Measurements from ENCODE around the gene MMP25. TPM values are rescaled to one million over a fixed set of nuclear protein-coding genes. Genes with fewer than 3 reads are reported as not detected.

Gene MMP25, protein sequence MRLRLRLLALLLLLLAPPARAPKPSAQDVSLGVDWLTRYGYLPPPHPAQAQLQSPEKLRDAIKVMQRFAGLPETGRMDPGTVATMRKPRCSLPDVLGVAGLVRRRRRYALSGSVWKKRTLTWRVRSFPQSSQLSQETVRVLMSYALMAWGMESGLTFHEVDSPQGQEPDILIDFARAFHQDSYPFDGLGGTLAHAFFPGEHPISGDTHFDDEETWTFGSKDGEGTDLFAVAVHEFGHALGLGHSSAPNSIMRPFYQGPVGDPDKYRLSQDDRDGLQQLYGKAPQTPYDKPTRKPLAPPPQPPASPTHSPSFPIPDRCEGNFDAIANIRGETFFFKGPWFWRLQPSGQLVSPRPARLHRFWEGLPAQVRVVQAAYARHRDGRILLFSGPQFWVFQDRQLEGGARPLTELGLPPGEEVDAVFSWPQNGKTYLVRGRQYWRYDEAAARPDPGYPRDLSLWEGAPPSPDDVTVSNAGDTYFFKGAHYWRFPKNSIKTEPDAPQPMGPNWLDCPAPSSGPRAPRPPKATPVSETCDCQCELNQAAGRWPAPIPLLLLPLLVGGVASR
- total RNA-seq, result 21.6 TPM
- long read RNA-seq, partial matches to known transcripts, result 0 of 11 reads
- long read RNA-seq, other reads (novel, unspliced or antisense), result 11 of 11 reads

DNA sequence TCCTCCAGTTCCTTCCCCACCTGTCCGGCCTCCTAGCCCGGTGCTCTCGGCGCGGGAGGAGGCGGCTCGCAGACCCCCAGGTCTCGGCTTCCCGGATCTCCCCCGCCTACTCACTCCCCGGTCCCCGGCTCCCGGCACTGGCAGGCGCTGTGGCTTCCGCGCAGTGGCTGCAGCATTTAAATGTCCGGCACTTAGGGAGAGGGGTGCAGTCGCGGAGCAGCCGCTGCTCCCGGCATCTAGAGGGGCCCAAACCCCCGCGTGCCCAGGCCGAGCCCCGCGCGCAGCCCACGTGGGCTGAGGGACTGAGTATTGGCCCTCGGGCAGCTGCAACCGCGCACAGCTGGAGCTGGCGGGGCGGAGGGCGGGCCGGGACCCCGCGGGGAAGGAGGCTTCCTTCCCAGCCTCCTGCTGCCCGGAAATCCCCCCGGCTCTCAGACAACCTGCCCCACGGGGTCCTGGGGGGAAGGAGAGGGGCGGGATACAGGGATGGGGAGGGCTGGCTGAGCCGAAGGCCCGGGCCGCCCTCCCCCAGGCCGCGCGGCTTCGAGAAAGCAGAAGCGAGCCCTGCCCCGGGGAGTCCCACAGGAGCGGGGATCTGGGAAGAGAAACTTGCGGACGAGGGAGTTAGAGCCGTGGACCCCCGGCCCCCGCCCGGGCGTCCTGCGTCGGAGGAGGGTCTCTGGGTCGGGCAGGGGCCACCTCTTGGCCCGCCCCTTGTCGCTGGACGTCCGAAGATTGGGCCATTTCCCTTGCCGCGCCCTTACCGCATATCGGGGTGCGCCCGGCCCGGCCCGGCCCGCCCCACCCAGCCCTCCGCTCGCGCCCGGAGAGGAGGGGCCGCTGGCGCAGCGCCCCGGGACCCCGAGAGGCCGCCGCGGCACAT is at the start of gene MMP25:
TSS of gene MMP25 (plus strand) at position 804 of the 883 bp plus-strand sequence. CDS start 357 bp downstream, outside the sequence.
- no peak for DNase-seq (ENCODE audit: low spot score)

- DNase-seq (ENCODE audit: low spot score), result no peak
These were observed 46.4 kb upstream of the MMP25 start for GRCh38 chr16:2999929-3000328.

GRCh38 chr16:3000540-3000939 is 45.8 kb upstream of the MMP25 start:
- DNase-seq (ENCODE audit: low spot score), result no peak

- no peak for DNase-seq (ENCODE audit: low spot score)
These were observed 45.0 kb upstream of the MMP25 start for GRCh38 chr16:3001316-3001715.

DNA sequence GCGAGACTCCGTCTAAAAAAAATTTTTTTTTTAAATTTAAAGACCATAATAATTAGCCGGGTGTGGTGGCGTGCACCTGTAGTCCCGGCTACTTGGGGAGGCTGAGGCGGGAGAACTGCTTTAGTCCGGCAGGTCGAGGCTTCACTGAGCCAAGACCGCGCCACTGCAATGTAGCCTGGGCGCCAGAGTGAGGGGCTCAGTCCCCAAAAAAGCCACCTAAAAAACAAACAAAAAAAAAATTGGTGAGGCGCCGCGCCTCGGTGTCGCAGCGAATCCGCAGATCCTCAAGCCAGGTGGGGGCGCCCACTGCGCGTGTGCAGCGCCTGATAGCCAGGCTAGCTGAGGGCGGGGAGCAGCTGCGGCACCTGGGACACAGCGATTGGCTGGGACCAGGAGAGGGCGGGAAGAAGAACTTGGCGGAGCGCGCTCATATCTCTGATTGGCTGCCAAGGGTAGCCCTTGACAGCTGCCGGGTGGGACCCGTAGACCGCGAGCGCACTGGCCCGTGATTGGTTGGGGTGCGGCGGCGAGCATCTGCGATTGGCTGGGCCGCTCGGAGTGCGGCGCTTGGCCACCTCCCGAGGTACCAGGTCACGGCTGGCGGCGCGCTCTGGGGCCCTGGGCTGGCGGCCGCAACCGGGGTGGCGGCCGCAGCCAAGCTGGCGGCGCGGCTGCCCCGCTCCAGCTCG is 42.6 kb upstream of the MMP25 start:
- DNase-seq (ENCODE audit: low spot score), result peak; percentile 98

DNA sequence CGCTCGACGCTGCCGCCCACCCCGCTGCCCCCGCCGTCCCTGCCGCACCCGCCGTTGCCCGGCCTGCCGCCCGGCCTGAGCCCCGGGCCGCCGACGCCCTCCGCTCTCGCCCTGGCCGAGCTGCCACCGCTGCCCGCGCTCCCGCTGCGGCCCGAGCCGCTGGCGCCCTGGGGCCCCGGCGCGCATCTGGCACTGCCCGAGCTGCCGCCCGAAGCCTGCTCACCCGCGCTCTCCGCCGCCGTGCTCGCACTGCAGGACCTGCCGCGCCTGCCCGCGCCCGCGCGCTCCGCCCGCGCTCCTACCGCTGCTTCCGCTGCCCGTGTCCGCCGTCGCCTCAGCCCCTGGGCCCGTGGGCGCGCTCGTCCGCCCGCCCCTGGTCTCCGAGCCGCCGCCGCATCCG is 42.0 kb upstream of the MMP25 start:
- no peak for DNase-seq (ENCODE audit: low spot score)

- no peak for DNase-seq (ENCODE audit: low spot score)
These were observed 41.5 kb upstream of the MMP25 start for GRCh38 chr16:3004781-3005284.

DNA sequence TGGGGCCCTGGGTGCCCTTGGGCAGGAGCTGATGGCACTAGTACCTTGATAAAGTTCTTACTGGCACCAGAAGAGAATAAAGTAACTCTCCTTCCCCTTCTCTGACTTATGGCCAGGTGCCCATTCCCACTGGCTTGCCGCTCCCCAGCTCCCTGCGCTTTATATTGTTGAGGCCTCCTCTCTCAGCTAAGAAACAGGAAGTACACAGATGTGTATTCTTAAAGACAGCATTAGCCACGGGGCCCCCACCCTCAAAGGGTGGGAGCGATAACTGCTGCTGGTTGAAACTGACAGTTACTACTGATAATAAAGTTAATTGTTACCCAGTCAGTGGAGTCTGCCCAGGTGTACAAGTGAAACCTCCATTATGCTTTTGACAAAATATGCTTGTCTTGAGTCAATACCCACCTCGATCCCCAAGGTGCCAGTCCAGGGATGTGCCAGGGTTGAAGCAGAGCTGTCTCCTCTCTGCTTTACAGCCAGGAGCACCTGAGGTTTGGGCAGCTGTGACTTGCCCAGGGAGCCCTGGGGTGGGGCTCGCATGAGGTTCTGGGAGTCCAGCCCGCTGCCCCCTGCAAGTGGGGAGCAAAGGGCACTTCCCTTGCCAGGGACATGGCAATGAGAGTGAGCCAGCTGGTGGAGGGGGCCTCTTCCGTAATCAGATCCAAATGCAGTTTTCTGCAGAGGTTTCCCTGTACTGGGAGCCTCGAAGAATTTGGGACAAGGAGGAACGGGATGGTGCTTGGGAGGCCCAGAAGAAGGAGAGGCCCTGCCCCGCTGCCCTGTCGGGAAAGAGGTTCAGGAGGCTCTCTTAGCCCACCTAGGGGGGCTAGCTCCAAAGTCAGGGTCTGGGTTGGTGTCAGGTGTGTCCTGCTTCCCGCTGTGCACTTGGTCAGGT is 39.1 kb upstream of the MMP25 start:
- no peak for DNase-seq (ENCODE audit: low spot score)

- DNase-seq (ENCODE audit: low spot score), result no peak
These were observed 38.2 kb upstream of the MMP25 start for GRCh38 chr16:3007957-3008689.

DNA sequence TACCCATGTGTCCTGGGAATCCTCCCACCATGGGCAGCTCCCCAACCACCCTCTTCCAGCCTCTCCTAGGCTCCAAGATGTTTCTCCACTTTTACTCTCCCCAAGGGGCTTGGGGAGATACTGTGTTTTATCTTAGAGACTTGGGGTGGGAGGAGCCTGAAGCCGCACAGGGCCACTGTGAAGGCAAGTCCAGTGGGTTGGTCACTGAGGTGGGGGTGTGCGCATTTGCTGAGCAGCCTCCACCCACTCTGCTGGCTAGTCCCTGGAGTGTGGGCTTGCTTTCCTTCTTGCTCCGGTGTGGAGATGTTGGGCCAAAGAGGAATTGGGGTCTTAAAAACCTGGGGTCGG is 37.7 kb upstream of the MMP25 start:
- no peak for DNase-seq (ENCODE audit: low spot score)

GRCh38 chr16:3009568-3010390 is 36.6 kb upstream of the MMP25 start:
- no peak for DNase-seq (ENCODE audit: low spot score)

DNA sequence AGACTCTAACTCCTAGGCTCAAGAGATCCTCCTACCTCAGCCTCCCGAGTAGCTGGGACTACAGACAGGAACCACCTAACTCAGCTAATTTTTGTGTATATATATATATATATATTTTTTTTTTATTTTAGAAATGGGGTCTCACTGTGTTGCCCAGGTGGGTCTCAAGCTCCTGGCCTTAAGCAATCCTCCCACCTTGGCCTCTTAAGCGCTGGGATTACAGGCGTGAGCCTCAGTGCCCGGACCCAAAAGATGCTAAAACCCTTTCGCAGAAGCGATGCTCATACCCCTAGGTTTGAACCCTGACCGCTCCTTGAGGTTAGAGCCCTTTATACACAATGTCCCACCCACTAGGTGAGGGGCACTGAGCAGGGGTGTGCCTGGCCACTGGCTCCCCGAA is 35.9 kb upstream of the MMP25 start:
- no peak for DNase-seq (ENCODE audit: low spot score)

GRCh38 chr16:3012246-3012645 is 34.1 kb upstream of the MMP25 start:
- DNase-seq (ENCODE audit: low spot score), result no peak

DNA sequence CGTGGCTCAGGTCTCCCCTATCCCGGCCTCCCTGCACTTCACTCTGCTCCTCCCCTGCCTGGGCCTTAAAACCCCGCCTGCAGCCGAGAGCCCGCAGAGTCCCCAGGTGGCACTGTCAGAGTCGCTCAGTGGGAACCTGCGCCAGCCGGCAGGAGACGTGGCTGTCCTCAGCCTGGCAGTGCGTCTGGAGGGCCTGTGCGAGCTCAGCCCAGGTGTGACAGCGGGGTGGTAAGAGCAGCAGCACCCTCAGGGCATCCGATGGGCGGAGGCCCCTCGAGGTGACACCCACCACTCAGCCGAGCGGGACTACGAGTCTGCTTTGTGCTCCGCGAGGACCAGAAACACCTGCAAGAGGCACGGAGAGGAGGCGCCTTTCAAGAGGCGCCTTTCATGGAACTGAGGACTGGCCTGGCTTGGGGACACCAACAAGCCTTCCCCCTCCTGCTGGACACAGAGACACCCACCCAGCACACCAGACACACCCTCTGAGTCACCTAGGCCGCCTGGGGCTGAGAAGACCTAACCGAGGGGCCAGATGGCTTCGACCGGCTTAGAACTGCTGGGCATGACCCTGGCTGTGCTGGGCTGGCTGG is 33.4 kb upstream of the MMP25 start, which contains the start of gene CLDN9:
TSS of gene CLDN9 (plus strand) at position 96 of the 593 bp plus-strand sequence. CDS start at position 536, 440 bp downstream.
- no peak for DNase-seq (ENCODE audit: low spot score)

DNA sequence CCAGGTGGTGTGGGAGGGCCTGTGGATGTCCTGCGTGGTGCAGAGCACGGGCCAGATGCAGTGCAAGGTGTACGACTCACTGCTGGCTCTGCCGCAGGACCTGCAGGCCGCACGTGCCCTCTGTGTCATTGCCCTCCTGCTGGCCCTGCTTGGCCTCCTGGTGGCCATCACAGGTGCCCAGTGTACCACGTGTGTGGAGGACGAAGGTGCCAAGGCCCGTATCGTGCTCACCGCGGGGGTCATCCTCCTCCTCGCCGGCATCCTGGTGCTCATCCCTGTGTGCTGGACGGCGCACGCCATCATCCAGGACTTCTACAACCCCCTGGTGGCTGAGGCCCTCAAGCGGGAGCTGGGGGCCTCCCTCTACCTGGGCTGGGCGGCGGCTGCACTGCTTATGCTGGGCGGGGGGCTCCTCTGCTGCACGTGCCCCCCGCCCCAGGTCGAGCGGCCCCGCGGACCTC is 32.8 kb upstream of the MMP25 start:
- no peak for DNase-seq (ENCODE audit: low spot score)

GRCh38 chr16:3013998-3014690 is 32.2 kb upstream of the MMP25 start:
- DNase-seq (ENCODE audit: low spot score), result no peak

GRCh38 chr16:3014971-3015370 is 31.4 kb upstream of the MMP25 start:
- DNase-seq (ENCODE audit: low spot score), result no peak
